Measurements from ENCODE around the gene CLK2.
"Not testable (repeated sequence)": the region's sequence is repeated elsewhere in the genome, so short reads cannot be mapped to it uniquely, and the experiment has no call there.

Gene CLK2

GRCh38 chr1:155300024-155300423 lies 26.7 kb upstream of the CLK2 start:
- H3K4me3 ChIP-seq (ENCODE audit: low read depth, low read length), result no peak overlapping the region
- no peak for DNase-seq (ENCODE audit: low read depth)

GRCh38 chr1:155297384-155297783 lies 24.1 kb upstream of the CLK2 start:
- DNase-seq (ENCODE audit: low read depth), result no peak
- H3K4me3 ChIP-seq (ENCODE audit: low read depth, low read length), result no peak overlapping the region

- no peak overlapping the region for H3K4me3 ChIP-seq (ENCODE audit: low read depth, low read length)
- DNase-seq (ENCODE audit: low read depth), result no peak
These were observed 23.4 kb upstream of the CLK2 start for GRCh38 chr1:155296661-155297060.

- DNase-seq (ENCODE audit: low read depth), result no peak
These were observed 22.6 kb upstream of the CLK2 start for GRCh38 chr1:155295942-155296267.

GRCh38 chr1:155295183-155295941 lies 22.1 kb upstream of the CLK2 start:
- H3K4me3 ChIP-seq (ENCODE audit: low read depth, low read length), result peak overlapping the region; percentile 5
- no peak for DNase-seq (ENCODE audit: low read depth)

More at GRCh38 chr1:155295942-155296267, 22.6 kb upstream of the CLK2 start:
- no peak overlapping the region for H3K4me3 ChIP-seq (ENCODE audit: low read depth, low read length)

- DNase-seq (ENCODE audit: low read depth), result no peak
- H3K4me3 ChIP-seq (ENCODE audit: low read depth, low read length), result peak overlapping the region; percentile 5
These were observed 21.3 kb upstream of the CLK2 start for GRCh38 chr1:155294520-155295182.

GRCh38 chr1:155293086-155293749 lies 19.9 kb upstream of the CLK2 start:
- DNase-seq (ENCODE audit: low read depth), result no peak
- no peak overlapping the region for H3K4me3 ChIP-seq (ENCODE audit: low read depth, low read length)

- H3K4me3 ChIP-seq (ENCODE audit: low read depth, low read length); DNase-seq (ENCODE audit: low read depth): not testable (repeated sequence)
These were observed 17.7 kb upstream of the CLK2 start for GRCh38 chr1:155291006-155291405.

- no peak for DNase-seq (ENCODE audit: low read depth)
- H3K4me3 ChIP-seq (ENCODE audit: low read depth, low read length), result no peak overlapping the region
These were observed 14.8 kb upstream of the CLK2 start for GRCh38 chr1:155287987-155288543.

- H3K4me3 ChIP-seq (ENCODE audit: low read depth, low read length), result no peak overlapping the region
- DNase-seq (ENCODE audit: low read depth), result no peak
These were observed 13.2 kb upstream of the CLK2 start for GRCh38 chr1:155286544-155286943.

GRCh38 chr1:155285631-155286044 lies 12.3 kb upstream of the CLK2 start:
- DNase-seq (ENCODE audit: low read depth), result no peak
- no peak overlapping the region for H3K4me3 ChIP-seq (ENCODE audit: low read depth, low read length)

- no peak overlapping the region for H3K4me3 ChIP-seq (ENCODE audit: low read depth, low read length)
These were observed 11.8 kb upstream of the CLK2 start for GRCh38 chr1:155285063-155285462.

GRCh38 chr1:155284476-155284875 lies 11.2 kb upstream of the CLK2 start:
- no peak overlapping the region for H3K4me3 ChIP-seq (ENCODE audit: low read depth, low read length)

More at GRCh38 chr1:155285063-155285462, 11.8 kb upstream of the CLK2 start:
- no peak for DNase-seq (ENCODE audit: low read depth)

GRCh38 chr1:155282488-155283091 lies 9.3 kb upstream of the CLK2 start:
- DNase-seq (ENCODE audit: low read depth), result no peak
- no peak overlapping the region for H3K4me3 ChIP-seq (ENCODE audit: low read depth, low read length)

More at GRCh38 chr1:155284476-155284875, 11.2 kb upstream of the CLK2 start:
- DNase-seq (ENCODE audit: low read depth), result no peak

GRCh38 chr1:155279268-155279667 lies 6.0 kb upstream of the CLK2 start:
- H3K4me3 ChIP-seq (ENCODE audit: low read depth, low read length), result no peak overlapping the region
- no peak for DNase-seq (ENCODE audit: low read depth)

GRCh38 chr1:155278689-155279160 lies 5.4 kb upstream of the CLK2 start:
- DNase-seq (ENCODE audit: low read depth), result no peak
- H3K4me3 ChIP-seq (ENCODE audit: low read depth, low read length), result no peak overlapping the region

- no peak for DNase-seq (ENCODE audit: low read depth)
- H3K4me3 ChIP-seq (ENCODE audit: low read depth, low read length), result peak overlapping the region; percentile 69
These were observed 4.8 kb upstream of the CLK2 start for GRCh38 chr1:155277902-155278688.

- H3K4me3 ChIP-seq (ENCODE audit: low read depth, low read length), result peak within 1 kb of the TSS; percentile 69
- peak; percentile 75 for DNase-seq (ENCODE audit: low read depth)
These were observed 4.0 kb upstream of the CLK2 start, which contains the start of gene HCN3 for GRCh38 chr1:155277070-155277901. Gene HCN3 (plus strand): TSS chr1:155277463. CDS start chr1:155277591, 128 bp downstream.
